Activated T-cell treated with anti-CD3 and anti-CD28 coated beads for 4 hours (primary cell): ENCODE measurements around the gene PEX10.

Experiments used
- DNase-seq: peaks from one replicate; pipeline ENCODE4 v3.0.0-alpha.2; 2020

Gene PEX10

DNA sequence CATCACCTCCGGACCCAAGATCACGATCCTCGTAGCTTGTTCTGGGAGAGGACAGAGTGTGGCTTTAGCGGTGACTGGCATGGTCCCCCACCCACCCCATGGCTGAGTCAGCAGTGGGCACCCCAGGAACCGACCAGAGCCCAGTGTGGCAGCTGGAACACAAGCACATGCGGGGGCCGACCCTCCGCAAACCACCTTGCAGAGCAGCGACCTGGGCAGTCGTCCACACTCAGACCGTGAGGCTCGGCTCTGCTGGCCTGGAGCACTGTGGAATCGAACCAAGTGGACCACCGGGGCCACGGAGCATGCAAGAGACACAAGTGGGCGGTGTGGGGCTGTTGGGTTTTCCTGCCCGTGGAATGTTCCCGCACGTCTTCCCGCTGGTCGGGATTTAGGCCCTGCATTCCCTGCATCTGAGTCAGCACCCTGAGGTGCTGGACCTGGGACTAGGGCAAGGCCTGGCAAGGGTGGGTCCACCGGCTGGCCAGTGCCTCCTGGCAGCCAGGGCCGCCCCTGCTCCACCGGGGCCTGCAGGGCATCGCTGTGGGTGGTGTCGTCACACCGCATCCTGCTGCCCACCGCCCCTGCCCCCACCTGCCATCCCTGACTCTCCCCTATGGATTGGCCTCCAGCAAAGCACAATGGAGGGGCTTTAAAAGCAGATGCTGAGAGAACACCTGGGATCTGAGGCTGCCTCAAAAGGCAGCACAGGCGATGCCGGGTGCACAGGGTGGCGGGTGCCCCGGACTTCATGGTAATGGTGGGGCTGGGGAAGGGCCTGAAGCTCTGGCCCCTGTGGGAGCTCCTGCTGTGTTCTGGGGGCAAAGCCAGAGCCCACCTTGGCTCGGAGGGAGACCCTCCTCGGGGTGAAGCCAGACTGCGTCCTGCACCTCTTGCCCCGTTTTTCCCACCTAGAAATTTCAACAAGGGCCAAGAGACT lies 39.5 kb downstream of the PEX10 start:
- DNase-seq, result no peak

DNA sequence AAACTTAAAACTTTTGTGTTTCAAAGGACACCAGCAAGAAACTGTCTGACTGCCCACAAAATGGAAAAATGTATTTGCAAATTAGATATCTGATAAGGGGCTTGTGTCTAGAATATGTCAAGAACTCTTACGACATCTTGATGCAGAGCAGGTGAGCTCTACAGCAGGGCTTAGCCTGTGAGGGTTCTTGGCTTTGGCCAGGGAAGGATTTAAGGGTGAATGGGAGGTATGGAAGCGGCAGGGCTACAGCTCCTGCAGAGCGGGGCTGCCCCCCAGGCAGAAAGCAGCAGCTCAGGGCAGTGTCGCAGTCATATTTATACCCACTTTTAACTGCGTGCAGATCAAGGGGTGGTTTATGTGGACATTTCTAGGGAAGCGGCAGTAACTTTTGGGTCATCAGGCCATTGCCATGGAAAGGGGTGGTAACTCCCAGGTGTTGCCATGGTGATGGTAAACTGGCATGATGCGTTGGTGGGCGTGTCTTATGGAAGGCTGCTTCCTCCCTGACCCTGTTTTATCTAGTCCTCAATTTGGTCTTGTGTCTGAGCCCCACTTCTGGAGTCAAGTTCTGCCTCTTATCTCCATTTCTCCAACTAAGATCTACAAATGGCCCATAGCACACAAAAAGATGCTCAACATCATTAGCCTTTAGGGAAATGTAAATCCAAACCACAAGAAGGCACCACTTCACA lies 44.2 kb downstream of the PEX10 start:
- DNase-seq, result no peak

DNA sequence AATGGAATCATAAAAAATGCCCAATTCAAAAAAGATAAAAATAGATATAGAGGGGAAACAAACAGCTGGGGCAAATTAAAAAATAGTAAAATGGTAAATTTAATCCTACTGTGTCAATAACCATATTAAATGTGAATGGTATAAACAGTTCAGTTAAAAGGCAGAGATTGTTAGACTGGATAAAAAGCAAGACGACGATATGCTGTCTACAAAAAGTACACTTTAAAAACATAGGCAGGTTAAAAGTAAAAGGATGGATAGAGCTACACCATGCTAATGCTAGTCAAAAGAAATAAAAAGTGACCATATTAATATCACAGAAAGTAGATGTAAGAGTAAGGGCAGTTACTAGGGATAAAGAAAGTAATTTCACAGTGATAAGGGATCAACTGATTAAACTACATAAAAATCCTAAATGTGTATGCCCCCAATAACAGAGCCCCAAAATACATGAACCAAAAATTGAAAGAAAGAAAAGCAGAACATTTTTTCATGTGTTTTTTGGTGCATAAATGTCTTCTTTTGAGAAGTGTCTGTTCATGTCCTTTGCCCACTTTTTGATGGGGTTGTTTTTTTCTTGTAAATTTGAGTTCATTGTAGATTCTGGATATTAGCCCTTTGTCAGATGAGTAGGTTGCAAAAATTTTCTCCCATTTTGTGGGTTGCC lies 48.4 kb downstream of the PEX10 start:
- no peak for DNase-seq

DNA sequence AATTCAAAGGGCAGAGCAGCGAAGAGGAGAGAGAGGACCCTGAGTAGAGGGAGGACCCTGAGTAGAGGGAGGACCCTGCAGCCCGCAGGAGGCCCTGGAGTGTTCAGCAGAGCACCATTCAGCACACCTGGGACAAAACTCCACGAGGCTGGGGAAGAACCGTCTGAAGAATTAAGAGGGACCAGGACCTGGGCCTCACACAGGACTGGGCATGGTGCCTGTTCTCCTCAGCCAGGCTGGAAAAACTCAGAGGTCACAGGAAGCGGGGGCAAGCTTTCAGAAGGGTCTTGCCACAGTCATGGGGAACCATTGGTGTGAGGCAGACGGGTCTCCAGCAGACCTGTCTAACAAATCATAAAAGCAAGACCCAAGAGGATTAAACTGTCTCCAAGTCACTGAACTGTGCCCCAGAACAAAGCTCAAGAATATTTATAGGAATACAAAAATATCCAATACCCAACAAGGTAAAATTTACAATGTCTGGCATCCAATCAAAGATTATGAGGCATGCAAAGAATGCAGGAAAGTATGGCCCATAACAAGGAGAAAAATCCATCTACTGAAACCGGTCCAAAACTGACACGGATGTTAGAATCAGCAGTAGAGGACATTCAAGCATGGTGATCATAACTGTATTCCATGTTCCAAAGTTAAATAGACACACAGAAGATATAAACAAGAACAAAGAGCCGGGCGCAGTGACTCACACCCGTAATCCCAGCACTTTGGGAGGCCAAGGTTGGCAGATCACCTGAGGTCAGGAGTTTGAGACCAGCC lies 51.6 kb downstream of the PEX10 start:
- no peak for DNase-seq

DNA sequence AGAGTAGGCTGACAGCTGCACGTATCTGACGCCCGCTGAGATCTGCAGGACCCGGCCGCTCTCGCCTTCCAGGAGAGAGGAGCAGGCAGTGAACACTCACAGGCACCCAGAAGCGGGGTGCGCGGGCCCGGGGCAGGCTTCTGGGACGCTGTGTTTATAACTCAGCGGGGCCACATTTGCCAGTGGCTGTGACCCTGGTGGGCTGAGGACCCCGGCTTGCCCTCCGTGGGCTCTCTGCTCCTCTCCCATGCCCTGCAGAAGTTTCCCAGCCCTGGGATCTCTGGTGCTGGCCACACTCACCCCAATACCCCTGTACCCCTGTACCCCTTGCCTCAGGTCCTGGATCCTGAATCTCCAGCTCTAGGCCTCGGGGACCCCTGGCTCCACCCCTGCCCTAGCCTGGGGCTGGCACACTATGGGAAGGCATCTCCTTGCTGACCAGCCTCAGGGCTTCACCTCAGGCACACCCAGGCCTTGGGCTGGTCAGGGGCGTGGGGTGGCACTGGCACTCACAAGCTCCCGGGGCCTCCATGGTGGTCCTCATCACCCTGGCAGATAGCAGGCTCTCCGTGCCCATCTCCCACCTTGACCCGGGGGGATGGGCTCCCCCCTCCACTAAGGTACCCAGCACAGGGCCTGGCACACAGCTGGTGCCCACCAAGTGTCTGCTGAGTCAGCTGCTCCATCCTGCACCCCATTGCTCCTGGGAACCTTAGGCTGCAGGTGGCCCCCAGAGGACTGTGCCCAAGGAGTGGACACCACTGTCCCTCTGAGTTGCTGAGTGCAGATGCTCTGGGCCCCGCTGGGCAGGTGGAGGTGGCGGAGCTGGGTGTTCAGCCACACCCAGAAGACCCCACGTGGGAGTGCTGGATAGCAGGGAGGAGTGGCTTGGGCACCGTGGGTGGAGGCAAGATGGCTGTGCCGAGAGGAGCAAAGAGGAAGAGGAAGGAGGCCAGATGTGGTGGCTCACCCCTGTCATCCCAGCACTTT lies 53.4 kb downstream of the PEX10 start:
- DNase-seq, result no peak

DNA sequence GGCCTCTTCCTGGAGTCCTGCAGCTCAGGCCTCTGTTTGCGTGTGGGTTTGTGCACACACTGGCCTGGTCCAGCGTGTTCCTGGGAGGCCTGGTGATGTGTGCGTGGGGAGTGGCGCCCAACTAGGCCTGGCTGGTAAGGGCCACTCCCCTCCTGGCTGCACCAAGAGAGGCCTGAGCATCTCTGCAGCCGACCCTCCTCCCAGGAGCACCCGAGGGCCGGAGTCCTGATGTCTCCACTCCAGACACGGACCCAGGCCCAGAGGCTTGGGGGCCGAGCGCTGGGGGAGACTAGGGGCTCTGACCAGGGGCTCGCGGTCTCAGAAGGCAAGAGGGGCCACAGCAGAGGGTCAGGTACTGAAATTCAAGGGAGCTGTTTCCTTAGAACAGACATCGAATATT lies 54.3 kb downstream of the PEX10 start:
- DNase-seq, result no peak

DNA sequence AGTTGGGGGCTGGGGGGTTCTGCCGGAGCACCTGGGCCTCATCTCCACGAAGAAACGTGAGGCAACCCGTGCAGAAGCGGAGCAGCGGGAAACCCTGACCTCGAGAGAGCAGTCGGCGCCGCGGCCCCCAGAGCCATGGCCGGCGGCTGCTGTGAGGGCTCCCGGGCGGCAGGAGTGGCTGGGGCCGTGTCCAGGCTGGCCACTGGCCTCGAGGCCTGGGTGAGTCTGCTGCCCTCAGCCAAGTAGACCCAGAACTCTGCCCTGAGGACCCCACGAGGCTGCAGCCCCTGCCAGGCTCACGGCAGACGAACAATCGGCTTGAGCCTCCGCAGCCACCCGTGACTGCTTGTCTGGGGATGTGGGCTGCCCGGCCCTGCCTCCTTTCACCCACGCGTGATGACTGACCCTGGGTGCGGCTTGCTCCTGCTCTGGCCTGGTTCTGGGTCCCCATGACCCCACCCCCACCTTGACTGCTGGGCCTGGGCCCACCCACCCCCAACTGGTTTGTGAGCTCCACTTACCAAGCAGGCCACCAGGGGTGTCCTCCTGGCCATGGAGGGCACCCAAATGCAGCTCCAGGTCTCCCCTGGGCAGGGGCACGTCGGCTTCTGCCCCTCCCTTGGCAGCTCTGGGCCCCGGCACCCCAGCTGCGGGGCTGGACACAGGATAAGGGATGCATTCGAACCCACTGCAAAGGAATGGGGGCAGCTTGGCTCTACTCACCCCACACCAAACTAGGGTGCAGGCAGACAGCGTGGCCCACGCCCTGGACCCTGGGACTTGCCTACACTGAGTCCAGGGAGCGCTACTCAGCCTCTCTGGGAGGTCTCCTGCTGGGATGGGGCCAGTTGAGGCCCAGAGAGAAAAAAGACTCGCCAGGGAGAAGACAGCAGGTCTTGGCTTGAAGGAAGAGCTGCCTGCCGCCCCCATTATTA lies 55.2 kb downstream of the PEX10 start:
- no peak for DNase-seq

DNA sequence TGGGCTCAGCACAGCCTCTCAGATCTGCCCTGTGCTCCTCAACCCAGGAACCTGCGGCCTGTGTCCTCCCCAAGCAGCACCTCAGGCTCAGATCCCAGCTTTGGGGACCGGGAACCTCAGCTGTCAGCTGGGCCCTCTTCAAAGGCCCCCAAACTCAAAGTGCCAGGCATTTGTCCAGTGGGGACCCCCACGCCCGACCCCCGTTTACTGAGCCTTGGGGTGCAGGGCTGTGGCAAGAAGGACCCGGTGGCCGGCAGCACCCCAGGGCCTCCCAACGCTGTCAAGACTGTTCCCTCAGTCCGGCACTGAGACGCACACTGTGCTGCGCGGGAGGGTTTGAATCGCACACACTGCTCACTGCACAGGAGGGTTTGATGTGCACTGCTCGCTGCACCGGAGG lies 56.0 kb downstream of the PEX10 start:
- no peak for DNase-seq

DNA sequence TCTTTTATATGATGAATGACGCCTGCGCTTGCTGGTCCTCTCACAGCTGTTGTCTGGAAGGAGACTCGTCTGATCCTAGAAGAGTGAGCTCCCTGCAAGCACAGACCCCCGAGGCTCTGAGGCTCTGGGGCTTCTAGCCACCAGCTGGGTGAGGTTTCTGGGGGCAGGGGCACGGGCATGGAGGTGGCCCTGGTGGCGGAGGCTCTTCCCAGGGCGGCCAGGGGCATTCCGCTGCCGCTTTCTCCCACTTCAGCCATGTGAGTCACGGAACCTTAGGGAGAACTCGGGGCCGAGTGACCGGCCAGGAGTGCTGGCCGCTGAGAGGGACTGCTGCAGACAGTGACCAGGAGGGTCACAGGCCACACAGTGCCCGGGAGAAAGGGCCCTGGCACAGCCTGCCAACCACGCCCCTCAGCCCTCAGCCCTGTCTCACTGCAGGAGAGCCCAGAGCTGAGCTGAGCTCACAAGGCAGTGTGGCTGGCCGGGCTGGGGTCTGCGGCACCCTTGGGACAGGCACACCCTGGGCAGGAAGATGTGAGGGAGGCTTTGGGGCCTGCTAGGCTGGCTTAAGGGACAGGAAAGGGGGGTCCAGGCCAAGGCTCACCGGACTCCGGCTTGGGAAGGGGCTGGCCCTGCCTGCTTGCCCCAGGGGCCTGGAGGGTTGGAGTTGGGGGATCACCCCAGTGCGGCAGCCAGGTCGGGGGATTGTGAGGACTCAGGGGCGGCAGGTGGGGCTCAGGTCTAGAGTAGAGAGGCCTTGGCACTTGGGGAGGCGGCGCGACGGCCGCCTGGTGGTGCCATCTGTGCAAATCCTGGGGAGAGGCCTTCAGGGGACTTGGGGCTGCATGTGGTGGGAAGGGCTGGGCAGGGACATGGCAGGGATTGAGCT lies 56.7 kb downstream of the PEX10 start:
- DNase-seq, result no peak

DNA sequence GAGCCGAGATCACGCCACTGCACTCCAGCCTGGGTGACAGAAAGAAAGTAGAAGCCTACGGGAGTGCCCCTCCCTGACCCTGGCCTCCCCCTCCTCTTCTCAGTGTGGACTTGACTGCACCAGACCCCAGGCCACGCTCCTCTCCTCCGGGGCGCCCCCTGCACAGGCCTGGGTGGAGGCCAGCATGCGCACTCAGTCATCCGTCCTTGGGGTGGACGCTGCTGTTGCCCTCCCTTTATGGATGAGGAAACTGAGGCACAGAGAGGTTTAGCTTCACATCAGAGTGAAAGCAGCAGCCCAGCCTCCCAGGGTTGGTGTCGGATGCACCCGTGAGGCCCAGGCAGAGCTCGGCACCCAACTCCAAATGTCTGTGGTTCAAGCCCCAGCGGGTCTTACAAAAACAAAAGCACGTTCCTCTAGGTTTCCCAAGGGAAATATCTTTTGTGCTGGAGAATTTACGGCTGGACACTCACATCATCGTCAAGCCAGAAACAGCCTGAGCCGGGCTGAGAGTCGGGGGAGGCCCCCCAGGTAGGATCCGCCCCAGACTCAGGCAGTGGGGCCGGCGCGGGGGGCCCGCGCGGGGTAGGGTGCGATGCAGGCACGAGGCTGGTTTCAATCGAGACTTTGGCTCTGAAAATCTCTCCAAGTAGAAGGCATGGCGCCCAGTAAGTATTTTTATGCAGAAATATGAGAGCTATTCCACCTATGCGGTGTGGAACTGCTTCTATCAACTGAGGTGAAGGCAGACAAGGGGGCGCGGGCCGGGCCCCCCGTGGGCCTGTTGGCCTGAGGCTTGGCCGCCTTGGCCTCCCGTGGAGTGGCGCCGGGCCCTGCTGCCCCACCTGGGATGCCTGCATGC lies 57.6 kb downstream of the PEX10 start:
- DNase-seq, result no peak
